DND-41 (cell line): ENCODE data around the gene YPEL5.

ENCODE experiments used
- CTCF ChIP-seq: IDR thresholded peaks from 2 replicates; pipeline ENCODE4 v1.5.1; 2012; ENCODE audit warnings: borderline replicate concordance, low read length, moderate library complexity, mild to moderate bottlenecking; ENCODE audit not compliant: poor library complexity, severe bottlenecking; ENCODE audit errors: extremely low read depth
- EZH2 ChIP-seq: IDR thresholded peaks from 3 replicates; pipeline ENCODE4 v1.6.1; 2012; ENCODE audit warnings: borderline replicate concordance, low read depth, mild to moderate bottlenecking, moderate library complexity, low read length, inconsistent platforms; ENCODE audit not compliant: severe bottlenecking

DNA sequence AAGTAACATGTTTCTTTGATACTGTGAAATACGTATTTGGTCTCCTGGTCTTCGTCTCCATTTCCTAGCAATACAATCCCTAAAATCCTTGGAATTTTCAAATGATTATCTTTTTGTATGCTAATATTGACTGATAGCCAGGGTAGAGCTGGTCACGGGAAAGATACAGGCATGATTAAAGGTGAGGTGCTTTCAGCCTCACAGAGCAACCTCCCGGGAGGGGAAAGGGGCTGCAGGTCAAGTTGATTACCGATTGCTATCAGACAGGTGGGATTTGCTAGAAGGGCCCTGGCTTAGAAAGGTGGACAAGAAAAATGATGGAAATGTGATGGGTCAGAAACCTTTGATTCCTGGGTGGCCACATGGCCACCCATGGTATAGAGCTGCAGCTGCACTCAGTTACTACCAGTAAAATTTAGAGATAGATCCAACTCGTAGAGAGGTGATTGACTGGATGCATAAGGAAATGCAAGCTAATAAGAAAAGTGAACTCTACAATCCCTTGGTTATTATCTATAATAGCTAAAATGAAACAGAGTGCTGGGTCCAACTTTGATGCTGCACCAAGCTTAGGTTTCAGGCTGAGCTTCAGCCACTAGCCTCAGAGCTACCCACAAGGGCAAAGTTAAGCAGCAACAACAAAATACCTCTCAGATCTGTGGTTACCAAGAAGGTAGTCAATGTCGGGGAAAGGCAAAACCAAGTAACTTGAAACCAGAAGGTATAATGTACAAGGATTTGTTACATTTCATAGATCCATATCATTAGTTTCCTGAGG, 15.3 kb downstream of the YPEL5 start:
- no peak for TF ChIP-seq CTCF
- no peak for TF ChIP-seq EZH2
